NCI-H1048 (cell line): ENCODE data around the gene LONP2.

Source experiments
- DNase-seq: peaks from one replicate; lab custom pipeline; 2025; lab: John Stamatoyannopoulos, UW

The LONP2 gene, protein sequence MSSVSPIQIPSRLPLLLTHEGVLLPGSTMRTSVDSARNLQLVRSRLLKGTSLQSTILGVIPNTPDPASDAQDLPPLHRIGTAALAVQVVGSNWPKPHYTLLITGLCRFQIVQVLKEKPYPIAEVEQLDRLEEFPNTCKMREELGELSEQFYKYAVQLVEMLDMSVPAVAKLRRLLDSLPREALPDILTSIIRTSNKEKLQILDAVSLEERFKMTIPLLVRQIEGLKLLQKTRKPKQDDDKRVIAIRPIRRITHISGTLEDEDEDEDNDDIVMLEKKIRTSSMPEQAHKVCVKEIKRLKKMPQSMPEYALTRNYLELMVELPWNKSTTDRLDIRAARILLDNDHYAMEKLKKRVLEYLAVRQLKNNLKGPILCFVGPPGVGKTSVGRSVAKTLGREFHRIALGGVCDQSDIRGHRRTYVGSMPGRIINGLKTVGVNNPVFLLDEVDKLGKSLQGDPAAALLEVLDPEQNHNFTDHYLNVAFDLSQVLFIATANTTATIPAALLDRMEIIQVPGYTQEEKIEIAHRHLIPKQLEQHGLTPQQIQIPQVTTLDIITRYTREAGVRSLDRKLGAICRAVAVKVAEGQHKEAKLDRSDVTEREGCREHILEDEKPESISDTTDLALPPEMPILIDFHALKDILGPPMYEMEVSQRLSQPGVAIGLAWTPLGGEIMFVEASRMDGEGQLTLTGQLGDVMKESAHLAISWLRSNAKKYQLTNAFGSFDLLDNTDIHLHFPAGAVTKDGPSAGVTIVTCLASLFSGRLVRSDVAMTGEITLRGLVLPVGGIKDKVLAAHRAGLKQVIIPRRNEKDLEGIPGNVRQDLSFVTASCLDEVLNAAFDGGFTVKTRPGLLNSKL

DNA sequence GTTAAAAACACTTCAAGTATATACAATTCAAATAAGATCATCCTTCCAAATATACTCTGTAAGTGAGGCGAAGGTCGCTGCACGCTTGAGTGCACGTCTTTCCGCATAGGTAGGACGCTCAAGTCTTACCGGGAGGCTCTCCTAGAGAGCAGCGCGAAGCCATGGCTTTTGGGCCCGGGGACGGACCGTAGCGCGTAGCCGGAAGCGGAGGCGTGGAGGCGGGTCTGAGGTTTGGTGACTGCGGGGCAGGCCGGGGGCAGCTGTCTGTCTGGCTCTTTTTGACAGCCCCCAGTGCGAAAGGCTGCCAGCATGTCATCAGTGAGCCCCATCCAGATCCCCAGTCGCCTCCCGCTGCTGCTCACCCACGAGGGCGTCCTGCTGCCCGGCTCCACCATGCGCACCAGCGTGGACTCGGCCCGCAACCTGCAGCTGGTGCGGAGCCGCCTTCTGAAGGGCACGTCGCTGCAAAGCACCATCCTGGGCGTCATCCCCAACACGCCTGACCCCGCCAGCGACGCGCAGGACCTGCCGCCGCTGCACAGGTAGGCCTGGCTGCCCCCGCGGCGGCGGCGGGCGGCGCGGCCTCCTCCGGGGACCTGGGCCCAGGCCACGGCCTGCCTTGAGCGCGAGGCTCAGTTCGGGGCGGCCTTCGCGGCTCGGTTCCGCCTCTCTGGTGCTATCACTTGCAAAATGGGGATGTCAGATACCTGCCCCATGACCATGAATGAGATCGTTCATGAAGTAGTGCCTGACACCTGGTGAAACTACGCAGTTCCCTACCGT, at the start of gene LONP2:
Gene LONP2 (plus strand): TSS at position 221 of the 783 bp plus-strand sequence. CDS start 89 bp downstream, at position 310.
- DNase-seq: peak; percentile 5

DNA sequence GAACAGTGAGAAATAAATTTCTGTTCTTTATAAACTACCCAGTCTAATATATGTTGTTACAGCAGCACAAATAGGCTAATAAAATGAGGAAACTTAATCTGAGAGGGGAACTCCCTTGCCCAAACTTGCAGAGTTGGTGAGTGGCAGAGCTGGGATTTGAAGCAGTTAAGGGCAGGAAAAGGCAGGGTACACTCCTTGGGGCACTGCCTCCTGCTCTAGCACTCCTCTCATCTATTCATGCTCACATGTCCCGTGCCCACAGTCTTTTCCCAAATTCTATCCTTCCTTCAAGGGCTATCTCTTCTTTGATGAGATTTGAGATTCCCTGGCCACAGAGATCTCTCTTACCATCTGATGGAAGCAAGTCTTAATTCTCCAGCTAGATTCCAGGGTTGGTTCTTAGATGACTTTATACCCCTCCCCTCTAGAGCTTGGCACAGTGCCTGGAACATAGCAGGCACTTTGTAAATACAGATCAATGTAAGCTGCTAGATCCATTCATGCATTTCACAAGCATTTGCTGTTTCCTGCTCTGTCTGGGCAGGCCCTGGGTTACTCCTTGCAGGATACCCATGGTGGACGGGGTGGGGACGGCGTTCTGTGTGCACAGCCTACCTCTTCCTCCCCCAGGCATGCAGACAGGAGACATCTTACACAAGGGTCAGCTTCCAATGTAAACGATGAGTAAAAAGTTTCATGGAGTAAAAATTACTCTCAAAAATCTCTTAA, 49.1 kb upstream of the LONP2 start:
- no peak for DNase-seq

DNA sequence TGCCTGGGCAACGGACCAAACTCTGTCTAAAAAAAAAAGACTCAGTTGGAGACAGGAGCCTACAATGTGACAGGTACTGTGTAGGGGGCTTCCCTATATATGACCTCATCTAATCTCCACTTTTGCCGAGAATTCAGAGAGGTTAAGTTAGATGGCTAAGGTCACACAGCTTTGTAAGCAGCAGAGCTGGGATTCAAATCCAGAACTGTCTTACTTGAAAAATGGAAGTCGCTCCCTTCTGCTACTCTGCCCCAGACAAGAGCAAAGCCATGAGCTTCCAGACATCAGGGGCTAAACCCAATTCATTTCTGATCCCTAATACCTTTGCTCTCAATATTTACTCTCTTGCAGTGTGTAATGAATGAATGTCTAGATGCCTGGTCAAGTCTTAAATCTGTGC, 46.8 kb upstream of the LONP2 start:
- no peak for DNase-seq

DNA sequence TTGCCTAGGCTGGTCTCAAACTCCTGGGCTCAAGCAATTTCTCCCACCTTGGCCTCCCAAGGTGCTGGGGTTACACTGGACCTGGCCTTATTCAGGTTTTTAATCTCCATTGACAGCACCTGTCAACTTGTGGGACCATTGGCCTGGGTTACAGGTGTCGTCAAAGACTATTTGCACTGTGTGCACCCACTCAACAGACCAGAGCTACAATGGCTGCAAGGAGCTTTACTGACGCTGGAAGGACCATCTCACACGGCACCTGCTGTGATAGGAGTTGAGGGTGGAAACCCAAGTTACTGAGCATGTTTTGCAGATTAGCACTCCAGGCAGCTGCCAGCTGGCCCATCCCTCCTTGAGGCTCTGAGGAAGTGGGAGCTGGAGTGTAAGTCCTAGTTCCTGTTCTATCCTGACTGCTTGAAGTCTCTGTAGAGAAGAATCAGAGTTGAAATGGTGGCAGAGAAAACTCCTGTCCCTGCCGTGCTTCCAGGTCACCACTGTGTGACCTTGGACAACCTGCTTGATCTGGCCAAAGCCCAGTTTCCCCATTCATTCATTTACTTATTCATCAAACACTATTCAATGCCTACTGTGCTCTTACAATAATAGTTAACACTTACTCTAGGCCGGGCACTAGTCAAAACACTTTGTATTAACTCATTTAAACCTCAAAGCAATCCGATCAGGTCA, 42.4 kb upstream of the LONP2 start:
- no peak for DNase-seq

DNA sequence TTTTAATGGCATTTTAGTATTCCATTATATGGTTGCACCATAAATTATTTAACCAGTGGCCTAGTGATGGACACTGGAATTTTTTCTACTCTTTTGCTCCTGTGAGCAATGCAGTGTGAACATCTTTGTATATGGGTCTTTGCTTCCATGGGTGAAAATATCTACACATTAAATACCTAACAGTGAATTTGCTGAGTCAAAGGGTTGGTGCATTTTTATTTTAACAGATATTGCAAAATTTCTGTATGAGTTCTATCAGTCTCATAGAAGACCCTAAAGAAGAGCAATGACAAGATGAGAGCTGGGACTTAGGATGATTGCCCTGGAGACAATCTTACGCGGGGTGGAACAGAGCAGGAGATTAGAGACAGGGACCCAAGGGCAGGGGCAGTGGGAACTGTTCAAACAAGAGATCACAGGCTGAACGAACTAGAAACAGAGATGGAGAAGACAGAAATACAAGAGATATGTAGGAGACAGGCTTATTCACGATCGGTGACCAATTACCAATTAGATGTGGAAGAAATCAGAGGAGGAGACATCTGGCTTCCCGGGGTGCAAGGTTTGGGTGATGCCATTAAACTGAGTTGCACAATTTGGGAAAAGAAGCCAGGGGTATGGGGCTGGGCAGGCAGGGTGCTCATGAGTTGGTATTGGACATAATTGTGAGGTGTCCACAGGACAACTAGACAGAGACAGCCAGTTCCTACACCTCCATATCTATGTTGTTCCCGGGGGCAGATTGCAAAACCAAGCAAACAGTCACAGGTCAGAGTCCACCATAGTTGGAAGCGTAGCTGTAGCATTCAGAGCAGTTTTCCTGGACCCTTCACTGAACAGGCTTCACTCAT, 39.9 kb upstream of the LONP2 start:
- DNase-seq: no peak

DNA sequence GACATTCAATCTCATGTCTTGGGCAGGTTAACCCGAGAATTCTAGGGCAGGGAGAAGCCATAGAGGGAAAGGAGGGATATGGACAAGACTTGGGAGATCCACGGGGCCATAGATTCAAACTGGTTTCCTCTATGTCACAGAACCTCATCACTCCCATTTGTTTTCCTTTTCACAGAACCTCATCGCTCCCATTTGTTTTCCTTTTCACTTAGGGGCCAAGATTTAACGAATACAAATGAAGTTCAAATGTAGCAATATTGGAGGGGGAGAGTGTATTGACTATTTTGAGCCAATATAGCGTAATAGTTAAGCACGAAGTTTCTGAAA, 39.3 kb upstream of the LONP2 start:
- DNase-seq: no peak

DNA sequence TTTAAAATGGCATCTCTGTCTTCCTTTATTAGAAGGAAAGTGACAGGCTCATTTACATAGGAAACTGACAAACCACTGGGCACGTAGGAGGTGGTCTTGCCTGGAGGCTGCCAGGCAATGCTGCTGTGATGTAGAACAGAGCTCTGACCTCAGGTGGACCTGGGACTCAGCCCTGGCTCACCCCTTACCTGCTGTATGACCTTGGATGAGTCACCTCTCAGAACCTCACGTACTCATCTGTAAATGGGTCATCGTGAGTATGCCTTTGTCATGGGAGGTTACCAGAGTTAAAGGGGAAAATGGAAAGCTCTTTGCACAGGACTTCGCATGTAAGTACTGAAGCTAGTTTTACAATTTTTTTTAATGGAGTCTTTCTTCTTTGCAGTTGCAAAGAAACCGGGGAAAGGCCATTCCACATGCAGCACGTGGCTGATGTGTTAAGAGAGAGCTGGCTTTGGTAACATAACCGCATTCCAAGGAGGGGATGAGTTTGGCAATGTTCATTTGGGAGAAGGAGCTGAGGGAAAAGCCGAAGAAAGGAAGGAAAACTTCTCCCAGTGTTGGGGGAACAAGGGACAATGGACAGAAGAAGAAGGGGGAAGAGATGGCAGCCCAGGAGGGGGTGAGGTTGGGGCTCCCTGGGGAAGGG, 37.4 kb upstream of the LONP2 start:
- no peak for DNase-seq

DNA sequence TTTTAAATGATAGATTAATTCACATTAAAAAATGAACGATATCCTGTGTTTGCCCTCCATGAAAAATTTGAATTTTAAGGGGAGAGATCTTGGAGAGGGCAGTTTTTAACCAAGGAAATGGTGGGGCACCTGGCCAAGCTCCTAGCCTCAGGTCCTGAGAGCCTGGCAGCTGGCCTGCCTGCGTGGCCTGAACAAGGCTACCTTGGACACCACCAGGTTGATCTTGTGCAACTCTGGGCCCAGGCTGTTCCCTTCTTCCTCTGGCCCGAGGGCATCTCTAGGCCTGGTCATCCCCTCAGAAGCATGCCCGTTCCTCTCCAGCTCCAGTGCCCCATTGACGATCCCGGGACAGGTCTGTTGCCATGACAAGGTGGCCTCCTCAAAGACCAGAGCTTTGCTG, 33.4 kb upstream of the LONP2 start:
- no peak for DNase-seq

DNA sequence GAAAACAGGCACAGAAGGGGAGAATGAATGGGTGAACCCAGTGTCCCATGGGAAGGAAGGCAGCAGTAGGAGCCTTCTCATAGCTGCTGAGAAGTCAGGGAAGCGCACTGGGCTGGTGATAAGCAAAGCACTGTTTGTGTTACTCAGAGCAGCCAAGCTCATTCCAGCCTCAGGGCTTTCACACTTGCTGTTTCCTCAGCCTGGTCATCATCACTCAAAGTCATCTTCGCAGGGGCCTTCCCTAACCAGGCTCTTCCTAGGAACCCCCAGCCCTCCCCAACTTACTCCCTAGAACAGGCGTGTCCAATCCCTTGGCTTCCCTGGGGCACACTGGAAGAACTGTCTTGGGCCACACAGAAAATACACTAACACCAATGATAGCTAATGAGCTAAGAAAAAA, 32.1 kb upstream of the LONP2 start:
- DNase-seq: no peak

DNA sequence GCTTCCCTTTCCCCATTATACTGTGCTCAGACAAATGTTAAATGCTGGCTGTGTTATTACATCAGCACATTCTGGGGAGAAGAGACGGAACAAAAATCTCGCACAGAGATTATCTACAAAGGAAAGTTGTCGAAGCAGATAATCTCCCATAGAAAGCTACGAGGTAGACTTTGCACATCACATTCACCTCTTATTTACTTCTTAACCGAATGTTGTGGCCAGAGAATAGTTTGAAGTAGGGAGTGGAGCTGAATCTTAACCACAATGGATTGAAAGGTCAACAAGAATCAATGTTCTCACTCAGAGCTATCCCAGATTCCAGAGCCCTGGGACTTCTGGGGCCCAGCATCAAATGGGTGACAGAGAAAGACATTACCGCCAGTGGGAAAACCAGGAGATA, 28.4 kb upstream of the LONP2 start:
- no peak for DNase-seq

DNA sequence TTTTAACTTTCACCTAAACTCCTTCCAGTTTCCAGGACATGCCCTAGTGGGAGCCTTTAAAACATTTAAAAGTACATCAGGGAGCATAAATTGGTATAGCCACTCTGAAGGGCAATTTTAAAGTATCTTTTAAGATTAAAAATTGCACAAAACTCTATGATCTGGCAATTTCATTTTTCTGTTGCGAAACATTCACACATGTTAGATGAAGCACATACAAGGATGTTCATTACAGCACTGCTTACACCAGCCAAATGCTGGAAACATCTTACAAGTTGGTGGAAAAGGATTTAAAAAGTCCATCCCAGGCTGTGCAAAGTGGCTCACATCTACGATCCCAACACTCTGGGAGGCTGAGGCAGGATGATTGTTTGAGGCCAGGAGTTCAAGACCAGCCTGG, 26.4 kb upstream of the LONP2 start:
- DNase-seq: no peak

DNA sequence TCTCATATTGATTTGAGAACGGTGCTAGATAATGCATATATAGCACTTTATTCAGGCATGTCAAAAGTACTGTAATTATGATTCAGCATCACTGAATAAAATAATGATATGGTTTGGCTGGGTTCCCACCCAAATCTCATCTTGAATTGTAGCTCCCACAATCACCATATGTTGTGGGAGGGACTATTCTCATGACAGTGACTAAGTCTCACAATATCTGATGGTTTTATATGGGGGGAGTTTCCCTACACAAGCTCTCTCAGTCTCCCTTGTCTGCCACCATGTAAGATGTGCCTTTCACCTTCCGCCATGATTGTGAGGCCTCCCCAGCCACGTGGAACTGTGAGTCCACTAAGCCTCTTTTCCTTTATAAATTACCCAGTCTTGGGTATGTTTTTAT, 25.6 kb upstream of the LONP2 start:
- DNase-seq: no peak

DNA sequence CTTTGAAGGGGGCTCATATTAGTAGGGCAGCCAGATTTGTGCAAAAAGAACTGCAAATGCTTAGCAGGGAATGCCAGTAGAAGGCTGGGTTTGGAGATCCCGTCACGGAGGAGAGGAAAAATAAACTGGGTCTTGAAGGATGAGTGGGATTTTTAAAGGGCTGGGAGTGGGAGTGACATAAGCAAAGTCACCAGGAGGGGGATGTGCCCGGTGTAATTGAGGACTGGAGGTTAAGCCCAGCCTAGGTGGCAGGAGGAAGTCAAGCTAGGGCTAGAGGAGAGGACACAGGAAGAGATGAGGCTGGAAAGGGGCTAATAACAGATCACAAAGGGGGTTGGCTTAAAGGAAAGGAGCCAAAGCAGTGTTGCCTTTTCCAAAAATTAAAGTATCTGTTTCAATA, 23.2 kb upstream of the LONP2 start:
- DNase-seq: no peak

DNA sequence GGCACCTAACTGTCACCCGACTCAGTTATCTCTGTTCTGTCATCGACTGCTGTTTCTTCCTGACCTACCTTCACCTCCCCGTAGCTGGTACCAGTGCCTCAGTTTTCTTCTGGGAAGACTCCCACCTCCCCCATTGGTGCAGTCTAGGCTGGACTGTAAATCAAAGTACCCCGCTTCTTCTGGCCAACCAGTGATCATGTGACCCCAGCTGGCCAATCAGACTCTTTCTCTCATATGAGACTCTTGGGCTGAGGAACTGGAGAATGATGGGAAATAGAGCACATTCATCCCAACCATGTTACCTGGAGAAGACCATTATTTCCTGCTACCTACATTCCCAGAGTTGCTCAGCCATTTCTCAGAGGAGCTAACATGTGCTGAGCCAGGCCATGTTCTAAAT, 20.6 kb upstream of the LONP2 start:
- no peak for DNase-seq

DNA sequence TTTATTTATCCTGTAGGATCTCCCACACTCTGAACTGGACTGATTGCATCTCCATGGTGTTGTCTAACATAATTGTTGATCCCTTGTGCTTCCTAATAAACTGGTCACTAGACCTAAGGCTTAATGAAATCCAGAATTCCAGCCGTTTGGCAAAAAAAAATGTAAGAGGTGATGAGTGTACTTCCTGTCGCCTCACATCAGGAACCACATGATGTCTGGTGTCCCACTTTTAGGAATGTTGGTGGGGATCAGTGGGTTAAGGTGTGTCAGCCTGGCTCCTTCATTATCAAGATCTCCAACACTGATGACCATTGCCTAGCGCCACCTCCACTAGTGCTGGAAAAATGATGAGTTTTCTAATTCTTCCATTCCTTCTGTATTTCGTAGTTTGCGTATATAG, 18.6 kb upstream of the LONP2 start:
- DNase-seq: no peak

DNA sequence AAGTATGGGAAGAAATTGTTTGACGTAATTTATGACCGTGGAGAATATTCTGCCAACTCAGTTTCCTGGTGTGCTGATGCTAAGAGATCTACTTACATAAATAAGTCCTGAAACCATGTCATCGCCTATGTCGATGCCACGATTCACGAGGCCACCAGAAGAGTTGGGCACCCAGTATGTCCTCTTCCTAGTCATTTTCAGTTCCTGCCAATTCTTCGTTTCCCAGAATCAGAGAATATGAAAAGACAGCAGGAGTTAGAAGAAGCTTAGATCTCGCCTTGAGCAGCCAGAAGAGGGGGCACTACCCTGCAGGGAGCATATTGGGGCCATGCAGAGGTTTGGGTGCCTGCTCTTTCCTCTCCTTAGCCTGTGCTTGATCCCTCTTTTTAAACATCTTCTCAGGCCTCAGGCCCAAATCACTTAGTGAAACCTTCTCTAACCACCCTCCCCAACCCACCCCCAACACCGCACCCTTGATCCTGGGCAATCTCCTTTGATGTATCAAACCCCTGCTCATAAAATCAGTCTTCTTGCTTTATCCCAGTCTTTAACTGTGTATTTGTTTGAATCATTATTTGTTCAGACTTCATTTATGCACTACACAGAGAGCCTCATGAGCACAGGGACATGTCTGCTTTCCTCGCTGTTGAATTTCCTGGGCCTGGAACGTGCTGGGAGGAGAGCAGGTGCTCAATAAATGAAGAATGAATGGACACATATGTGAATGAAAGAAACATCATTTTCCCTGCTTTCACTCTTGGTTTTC, 12.2 kb upstream of the LONP2 start:
- DNase-seq: no peak

DNA sequence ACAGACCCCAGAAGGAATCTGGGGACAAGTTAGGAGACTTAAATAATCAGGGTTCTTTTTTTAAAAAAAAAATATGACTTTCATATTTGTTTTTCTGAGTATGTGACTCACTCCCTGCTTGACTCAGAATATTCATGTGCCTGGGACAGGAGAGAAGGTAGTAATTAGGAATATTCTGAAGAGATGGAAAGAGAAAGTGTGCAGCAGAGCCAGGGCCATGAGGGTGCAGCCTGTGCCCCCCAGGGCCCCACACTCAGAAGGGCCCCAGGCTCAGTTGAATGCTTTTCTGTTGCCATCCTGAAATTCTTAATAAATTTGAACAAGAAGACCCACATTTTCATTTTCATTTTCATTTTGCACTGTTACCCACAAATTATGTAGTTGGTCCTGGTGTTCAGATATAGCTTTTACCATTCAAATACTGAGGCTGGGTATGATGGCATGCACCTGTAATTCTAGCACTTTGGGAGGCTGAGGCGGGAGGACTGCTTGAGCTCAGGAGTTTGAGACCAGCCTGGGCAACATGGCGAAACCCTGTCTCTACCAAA, 11.5 kb upstream of the LONP2 start:
- no peak for DNase-seq

DNA sequence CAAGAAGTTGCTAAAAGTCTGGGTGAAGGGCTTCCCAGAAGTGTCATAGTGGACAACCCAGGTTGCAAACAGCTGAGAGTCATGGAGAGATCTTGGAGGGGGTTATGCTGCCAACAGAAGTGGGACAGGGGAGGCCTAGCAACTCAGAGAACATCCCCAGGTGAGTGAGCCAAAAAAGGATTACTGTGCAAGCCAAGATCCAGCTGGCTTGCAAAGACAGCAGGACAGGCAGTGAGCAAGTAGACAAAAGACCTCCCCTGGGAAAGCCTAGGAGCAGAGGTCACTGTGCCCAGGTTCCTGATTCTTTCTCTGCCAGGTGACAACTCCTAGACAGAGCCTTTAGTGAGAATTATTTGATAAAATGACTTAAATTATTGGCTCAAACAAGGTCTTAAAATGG, 9.5 kb upstream of the LONP2 start:
- no peak for DNase-seq

DNA sequence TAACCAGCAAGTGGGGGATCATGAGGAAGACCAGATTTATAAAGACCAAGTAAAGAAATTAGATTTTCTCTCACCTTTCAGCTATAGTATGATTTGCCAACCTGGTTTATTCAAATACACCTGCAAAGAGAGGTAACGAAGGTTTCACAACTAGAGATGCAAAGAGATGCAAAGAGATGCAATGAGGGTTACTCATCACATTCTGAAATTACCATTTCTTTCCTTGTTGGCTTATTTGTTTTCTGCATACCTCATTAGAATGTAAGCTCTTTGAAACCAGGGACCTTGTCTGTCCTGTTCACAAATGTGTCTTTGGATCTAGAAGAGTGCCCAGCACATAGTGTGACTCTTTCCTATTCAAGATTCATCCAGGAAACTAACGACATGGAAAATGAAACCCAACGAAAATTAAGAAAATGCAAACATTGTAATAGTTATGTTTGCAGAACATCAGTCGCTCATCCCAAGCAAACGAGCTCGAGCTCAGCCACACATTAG, 9.0 kb upstream of the LONP2 start:
- DNase-seq: no peak
